HepG2 (cell line): ENCODE data around the gene RGL3. TPM values are rescaled to one million over a fixed set of nuclear protein-coding genes. Genes with fewer than 3 reads are reported as not detected.

Experiments used
- ATAC-seq: fragments of 200-7000 bp; cut with Tn5 transposase; 3 replicates; pipeline ENCODE4 v1.9.1; 2020; ENCODE audit warnings: mild to moderate bottlenecking, moderate library complexity
- BruUV-seq: library from RNA; stranded (reverse); fragments of 400-500 nt; replicated peaks from 2 replicates; lab custom pipeline; 2021; lab: Mats Ljungman, UMichigan
- CTCF ChIA-PET: fragments of 300-600 bp; formaldehyde crosslinking; extraction: SDS; loops from one replicate; lab custom pipeline; 2021; ENCODE audit warnings: low total read pairs, inconsistent platforms, low intra/inter-chr PET ratio; lab: Yijun Ruan, JAX
- POLR2A ChIA-PET: fragments of 350-600 bp; sonication (Branson Sonifier 250); formaldehyde crosslinking; loops from one replicate; lab custom pipeline; 2020; ENCODE audit warnings: antibody characterized with exemption, inconsistent platforms; lab: Yijun Ruan, JAX
- DNase-seq: peaks from one replicate; pipeline ENCODE4 v3.0.0-alpha.2; 2015; ENCODE audit warnings: low spot score
- FAIRE-seq: peaks from 3 replicates; lab custom pipeline; 2011; peaks lifted over from hg19 to GRCh38; lab: Jason Lieb, UNC
- H2AFZ ChIP-seq: one replicate; pipeline ENCODE4 v1.6.1; 2011; ENCODE audit warnings: low read length, inconsistent platforms
- H3K27ac ChIP-seq: fragments of 300-600 bp; 3 replicates; pipeline ENCODE4 v1.8.0; 2011; ENCODE audit warnings: mixed run types, mild to moderate bottlenecking, mixed read lengths, low read length, inconsistent platforms; ENCODE audit not compliant: insufficient read depth; ENCODE audit errors: extremely low read length
- H3K27me3 ChIP-seq, 2 experiments: fragments of 200-600 bp in 1 of 2; 2 replicates in 1 of 2; 3 replicates in 1 of 2; pipeline versions ENCODE4 v1.6.0 to v1.8.0; 2011; ENCODE audit warnings: low read length in 2 of 2, mild to moderate bottlenecking in 2 of 2, moderate library complexity in 2 of 2, inconsistent platforms in 1 of 2; ENCODE audit not compliant: insufficient read depth in 2 of 2, control insufficient read depth in 1 of 2
- H3K36me3 ChIP-seq, 2 experiments: fragments of 200-600 bp in 1 of 2; replicated peaks in 1 of 2; 2 replicates in 1 of 2; 3 replicates in 1 of 2; pipeline versions ENCODE4 v1.5.1 to v1.8.0; 2011; ENCODE audit warnings: low read length in 2 of 2, inconsistent platforms in 1 of 2; ENCODE audit not compliant: insufficient read depth in 2 of 2, control insufficient read depth in 1 of 2
- H3K4me1 ChIP-seq: 2 replicates; pipeline ENCODE4 v1.5.1; 2012; ENCODE audit warnings: low read length, inconsistent platforms; ENCODE audit not compliant: insufficient read depth
- H3K4me2 ChIP-seq: 2 replicates; pipeline ENCODE4 v1.6.0; 2011; ENCODE audit warnings: low read depth, low read length, inconsistent platforms
- H3K4me3 ChIP-seq, 3 experiments: fragments of 200-600 bp in 1 of 3; sonication (generic), shearing (Covaris generic) in 1 of 3; replicated peaks in 1 of 3; 2 replicates each; pipeline ENCODE4 v1.5.1; 2011 to 2016; ENCODE audit warnings: low read length in 3 of 3, inconsistent platforms in 2 of 3, low read depth in 2 of 3, mild to moderate bottlenecking in 2 of 3, control low read depth in 1 of 3, mixed read lengths in 1 of 3; ENCODE audit not compliant: insufficient read depth in 1 of 3
- H3K79me2 ChIP-seq: one replicate; pipeline ENCODE4 v1.6.1; 2011; ENCODE audit warnings: low read length, inconsistent platforms; ENCODE audit not compliant: insufficient read depth
- H3K9ac ChIP-seq: 2 replicates; pipeline ENCODE4 v1.6.0; 2011; ENCODE audit warnings: mild to moderate bottlenecking, low read depth, low read length, inconsistent platforms; ENCODE audit not compliant: insufficient read depth
- H3K9me3 ChIP-seq: 2 replicates; pipeline ENCODE4 v1.5.1; 2012; ENCODE audit warnings: mild to moderate bottlenecking, low read length
- H4K20me1 ChIP-seq: 2 replicates; pipeline ENCODE4 v1.6.0; 2011; ENCODE audit warnings: inconsistent platforms, mild to moderate bottlenecking, low read length, moderate library complexity; ENCODE audit not compliant: insufficient read depth
- FOXO4 ChIP-seq: sonication (generic); formaldehyde crosslinking; conservative IDR thresholded peaks from 2 replicates; pipeline ENCODE4 v1.8.1; 2023; ENCODE audit warnings: missing genetic modification reagents
- HNRNPL ChIP-seq: fragments of 200-400 bp; formaldehyde crosslinking; IDR thresholded peaks from 2 replicates; pipeline ENCODE4 v1.6.1; 2017; ENCODE audit warnings: mild to moderate bottlenecking, low read depth, low read length
- MTA1 ChIP-seq: sonication (generic); formaldehyde crosslinking; IDR thresholded peaks from 2 replicates; pipeline ENCODE4 v1.4.0; 2020; ENCODE audit warnings: missing genetic modification reagents, mild to moderate bottlenecking, borderline replicate concordance
- NFRKB ChIP-seq: fragments of 450-650 bp; IDR thresholded peaks from 2 replicates; pipeline ENCODE4 v1.6.1; 2017
- ZNF629 ChIP-seq: sonication (generic); formaldehyde crosslinking; conservative IDR thresholded peaks from 2 replicates; pipeline ENCODE4 v1.5.0; 2020; ENCODE audit warnings: missing genetic modification reagents
- WGBS: methylation state at CpG from one replicate; pipeline ENCODE4 v1.1.6; 2017; ENCODE audit warnings: low lambda C conversion rate; 5-methylcytosine and 5-hydroxymethylcytosine counted together
- in situ Hi-C: cut with HindIII; loops from 2 replicates; pipeline ENCODE4 v1.10.0; 2017; ENCODE audit warnings: low pct_unique_long_range_greater_than_20kb; ENCODE audit not compliant: extremely low pct_ligation_motif_present
- intact Hi-C: fragments of 100-400 bp; cut with micrococcal nuclease; formaldehyde crosslinking; loops from one replicate; pipeline ENCODE4 v1.10.0; 2022; ENCODE audit not compliant: unreplicated experiment
- polyA plus RNA-seq, 8 experiments: library from polyadenylated mRNA; depleted of rRNA in 3 of 8; stranded (reverse) in 7 of 8; unstranded in 1 of 8; fragments of >200 nt; fragmentation: Illumina TruSeq in 4 of 8; extraction: Trizol in 4 of 8; gene quantifications; 2 replicates each; pipeline versions ENCODE4 v1.2.1 to v1.2.3, GENCODE V29; 2011 to 2016; ENCODE audit warnings: low read depth in 4 of 8, missing spikeins in 1 of 8, mixed read lengths in 1 of 8; ENCODE audit not compliant: insufficient read depth in 1 of 8
- total RNA-seq, 5 experiments: library from RNA; depleted of rRNA; stranded (reverse); fragments of >200 nt; fragmentation: Illumina TruSeq; extraction: Trizol; gene quantifications; 2 replicates each; pipeline ENCODE4 v1.2.3, GENCODE V29; 2016; ENCODE audit warnings: low read depth in 1 of 5
- TF ChIP-seq, protein P1 (sequence below): sonication (generic); formaldehyde crosslinking; IDR thresholded peaks from 2 replicates; pipeline ENCODE4 v1.4.0; 2020; ENCODE audit warnings: mild to moderate bottlenecking, missing genetic modification reagents

Gene RGL3
- total and polyA plus RNA-seq, 2 of the 13 experiments (the other 11 are each of a cell fraction or from before 2014, with no cell fraction given), result 4.2 to 7.6 TPM

- 92% methylated on average over 9 of the region's 11 CpGs for WGBS
- Histone ChIP-seq H3K9me3 (no peaks in the 10 kb centered on the region), H3K36me3 (no peaks in the 10 kb centered on the region), H3K27me3 (no peaks in the 10 kb centered on the region), H3K79me2 (no peaks in the 10 kb centered on the region), H3K27ac (no peak overlapping the region), H3K9ac (no peak overlapping the region), H3K4me1 (peaks cover 10% of the 10 kb centered on the region)
- DNase-seq, result no peak
- intact Hi-C loops, result no loop called here
- no TSS peak for BruUV-seq
- no peak for FAIRE-seq
- CTCF ChIA-PET, result no interaction called here
- POLR2A ChIA-PET, result interaction anchor here (1.5 kb wide), 1 partner anchor 18 kb away, joined by 4 read pairs; the partner anchor contains the start of gene SWSAP1
- 0 out of 2 replicates have a peak, but pooled peaks have one; percentile 29 for TF ChIP-seq HNRNPL
- 0 out of 2 replicates have a peak, but pooled peaks have one; percentile 60 for TF ChIP-seq FOXO4 (CRISPR knock-in tag)
- TF ChIP-seq, protein P1, sequence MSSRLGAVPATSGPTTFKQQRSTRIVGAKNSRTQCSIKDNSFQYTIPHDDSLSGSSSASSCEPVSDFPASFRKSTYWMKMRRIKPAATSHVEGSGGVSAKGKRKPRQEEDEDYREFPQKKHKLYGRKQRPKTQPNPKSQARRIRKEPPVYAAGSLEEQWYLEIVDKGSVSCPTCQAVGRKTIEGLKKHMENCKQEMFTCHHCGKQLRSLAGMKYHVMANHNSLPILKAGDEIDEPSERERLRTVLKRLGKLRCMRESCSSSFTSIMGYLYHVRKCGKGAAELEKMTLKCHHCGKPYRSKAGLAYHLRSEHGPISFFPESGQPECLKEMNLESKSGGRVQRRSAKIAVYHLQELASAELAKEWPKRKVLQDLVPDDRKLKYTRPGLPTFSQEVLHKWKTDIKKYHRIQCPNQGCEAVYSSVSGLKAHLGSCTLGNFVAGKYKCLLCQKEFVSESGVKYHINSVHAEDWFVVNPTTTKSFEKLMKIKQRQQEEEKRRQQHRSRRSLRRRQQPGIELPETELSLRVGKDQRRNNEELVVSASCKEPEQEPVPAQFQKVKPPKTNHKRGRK (CRISPR knock-in tag), result no peak
- peak; percentile 71 for TF ChIP-seq ZNF629 (CRISPR knock-in tag)
- no peak for TF ChIP-seq NFRKB
- TF ChIP-seq MTA1 (CRISPR knock-in tag), result 0 out of 2 replicates have a peak, but pooled peaks have one; percentile 20
- TF ChIP-seq, all 625 proteins: peak for 4
- no peaks in the 10 kb centered on the region for H4K20me1 ChIP-seq
- in situ Hi-C loops, result no loop called here
- no peak overlapping the region for H2AFZ ChIP-seq
- no peak for ATAC-seq
- no peak overlapping the region for H3K4me2 ChIP-seq
- no peak overlapping the region for H3K4me3 ChIP-seq
Observed at GRCh38 chr19:11356676-11357550, 62.2 kb downstream of the RGL3 start.
